22Rv1 (cell line): ENCODE results near the gene CPSF4L.

Experiments used
- CTCF ChIP-seq: fragments of 450-650 bp; IDR thresholded peaks from 2 replicates; pipeline ENCODE4 v1.5.1; 2017; ENCODE audit warnings: mild to moderate bottlenecking
- ZFX ChIP-seq: fragments of 450-650 bp; IDR thresholded peaks from 2 replicates; pipeline ENCODE4 v1.6.1; 2017; ENCODE audit warnings: antibody characterized with exemption, borderline replicate concordance

GRCh38 chr17:73274490-73274889 is 12.8 kb upstream of the CPSF4L start:
- TF ChIP-seq CTCF (no peak), ZFX (no peak)
